Dermis blood vessel endothelial cell (primary cell): ENCODE results near the gene PRKCB. TPM values are rescaled to one million over a fixed set of nuclear protein-coding genes. Genes with fewer than 3 reads are reported as not detected.

Experiments used
- DNase-seq: peaks from one replicate; pipeline ENCODE4 v3.0.0; 2010
- total RNA-seq: library from RNA; depleted of rRNA; stranded (reverse); fragments of >200 nt; gene quantifications from 2 replicates; pipeline ENCODE4 v1.2.3, GENCODE V29; 2014

Gene PRKCB
- total RNA-seq, 1 donor from 2014 or later = not detected

- DNase-seq = no peak
Measured at GRCh38 chr16:24052329-24053098, 216.7 kb downstream of the PRKCB start.

GRCh38 chr16:24053099-24053946 is 217.5 kb downstream of the PRKCB start:
- no peak for DNase-seq

- DNase-seq = no peak
Measured at GRCh38 chr16:24054741-24055491, 219.1 kb downstream of the PRKCB start.

- no peak for DNase-seq
Measured at GRCh38 chr16:24062270-24062817, 226.6 kb downstream of the PRKCB start.

- DNase-seq = no peak
Measured at GRCh38 chr16:24069036-24069590, 233.3 kb downstream of the PRKCB start.

GRCh38 chr16:24070851-24071250 is 235.1 kb downstream of the PRKCB start:
- peak; percentile 70 for DNase-seq

- DNase-seq = no peak
Measured at GRCh38 chr16:24071666-24072360, 236.0 kb downstream of the PRKCB start.

GRCh38 chr16:24073321-24073720 is 237.5 kb downstream of the PRKCB start:
- no peak for DNase-seq

- no peak for DNase-seq
Measured at GRCh38 chr16:24074574-24074973, 238.8 kb downstream of the PRKCB start.

GRCh38 chr16:24075302-24075701 is 239.5 kb downstream of the PRKCB start:
- DNase-seq = no peak

GRCh38 chr16:24075931-24076716 is 240.3 kb downstream of the PRKCB start:
- DNase-seq = no peak

GRCh38 chr16:24077292-24077691 is 241.5 kb downstream of the PRKCB start:
- DNase-seq = no peak

- DNase-seq = no peak
Measured at GRCh38 chr16:24077966-24078365, 242.2 kb downstream of the PRKCB start.

GRCh38 chr16:24085666-24086065 is 249.9 kb downstream of the PRKCB start:
- DNase-seq = no peak

- no peak for DNase-seq
Measured at GRCh38 chr16:24087891-24088410, 252.2 kb downstream of the PRKCB start.

GRCh38 chr16:24088767-24089166 is 253.0 kb downstream of the PRKCB start:
- no peak for DNase-seq

GRCh38 chr16:24091125-24091524 is 255.3 kb downstream of the PRKCB start:
- DNase-seq = no peak

- no peak for DNase-seq
Measured at GRCh38 chr16:24093049-24093448, 257.3 kb downstream of the PRKCB start.

- no peak for DNase-seq
Measured at GRCh38 chr16:24094660-24095059, 258.9 kb downstream of the PRKCB start.

GRCh38 chr16:24098896-24099295 is 263.1 kb downstream of the PRKCB start:
- no peak for DNase-seq

GRCh38 chr16:24101431-24101830 is 265.6 kb downstream of the PRKCB start:
- DNase-seq = no peak
